MM.1S (cell line): Measurements from ENCODE around the gene SLC25A19.

Experiments used
- DNase-seq: peaks from one replicate; pipeline ENCODE4 v3.0.0-alpha.2; 2015
- H2AFZ ChIP-seq: fragments of 300-600 bp; sonication (generic); 2 replicates; pipeline ENCODE4 v1.6.0; 2016; ENCODE audit warnings: antibody characterized with exemption, low read length
- H3F3A ChIP-seq: fragments of 300-600 bp; sonication (generic); 2 replicates; pipeline ENCODE4 v1.6.1; 2016; ENCODE audit warnings: mild to moderate bottlenecking, antibody characterized with exemption, low read length, moderate library complexity, mixed read lengths; ENCODE audit not compliant: insufficient read depth
- H3K27ac ChIP-seq: fragments of 300-600 bp; sonication (generic); 2 replicates; pipeline ENCODE4 v1.5.1; 2016; ENCODE audit warnings: mild to moderate bottlenecking, low read length
- H3K27me3 ChIP-seq: fragments of 300-600 bp; sonication (generic); replicated peaks from 2 replicates; pipeline ENCODE4 v1.6.0; 2016; ENCODE audit warnings: low read length; ENCODE audit not compliant: insufficient read depth
- H3K36me3 ChIP-seq: fragments of 300-600 bp; sonication (generic); replicated peaks from 2 replicates; pipeline ENCODE4 v1.6.1; 2016; ENCODE audit warnings: mild to moderate bottlenecking, low read length, mixed read lengths; ENCODE audit not compliant: insufficient read depth
- H3K4me1 ChIP-seq: fragments of 300-600 bp; sonication (generic); 2 replicates; pipeline ENCODE4 v1.6.1; 2016; ENCODE audit warnings: low read length, mixed read lengths
- H3K4me2 ChIP-seq: fragments of 300-600 bp; sonication (generic); 2 replicates; pipeline ENCODE4 v1.6.0; 2016; ENCODE audit warnings: low read depth, low read length
- H3K4me3 ChIP-seq: fragments of 300-600 bp; sonication (generic); 2 replicates; pipeline ENCODE4 v1.5.1; 2016; ENCODE audit warnings: low read length, mixed read lengths
- H3K79me2 ChIP-seq: fragments of 300-600 bp; sonication (generic); 2 replicates; pipeline ENCODE4 v1.6.1; 2016; ENCODE audit warnings: mixed run types, low read length, mixed read lengths
- H3K9ac ChIP-seq: fragments of 300-600 bp; sonication (generic); 2 replicates; pipeline ENCODE4 v1.6.1; 2016; ENCODE audit warnings: low read length, mixed read lengths
- H3K9me2 ChIP-seq: fragments of 300-600 bp; sonication (generic); replicated peaks from 2 replicates; pipeline ENCODE4 v1.6.1; 2016; ENCODE audit warnings: mild to moderate bottlenecking, low read length, mixed read lengths; ENCODE audit not compliant: insufficient read depth
- H3K9me3 ChIP-seq: fragments of 300-600 bp; sonication (generic); replicated peaks from 2 replicates; pipeline ENCODE4 v1.6.1; 2016; ENCODE audit warnings: mild to moderate bottlenecking, low read length, mixed read lengths; ENCODE audit not compliant: insufficient read depth
- H4K20me1 ChIP-seq: fragments of 300-600 bp; sonication (generic); 2 replicates; pipeline ENCODE4 v1.6.1; 2016; ENCODE audit warnings: mild to moderate bottlenecking, low read length, moderate library complexity, mixed read lengths; ENCODE audit not compliant: insufficient read depth
- EZH2 ChIP-seq: fragments of 300-600 bp; sonication (generic); optimal IDR thresholded peaks from 2 replicates; pipeline ENCODE3; 2017; ENCODE audit warnings: low read depth, mild to moderate bottlenecking, antibody characterized with exemption, low read length, mixed read lengths
- EZH2phosphoT487 ChIP-seq: fragments of 300-600 bp; sonication (generic); IDR thresholded peaks from 2 replicates; pipeline ENCODE4 v1.6.1; 2018; ENCODE audit warnings: antibody characterized with exemption, low read length
- TF ChIP-seq, protein P1 (sequence below): fragments of 300-600 bp; sonication (generic); IDR thresholded peaks from 2 replicates; pipeline ENCODE4 v1.5.1; 2016; ENCODE audit warnings: antibody characterized with exemption, low read length, mixed read lengths

The SLC25A19 gene

DNA sequence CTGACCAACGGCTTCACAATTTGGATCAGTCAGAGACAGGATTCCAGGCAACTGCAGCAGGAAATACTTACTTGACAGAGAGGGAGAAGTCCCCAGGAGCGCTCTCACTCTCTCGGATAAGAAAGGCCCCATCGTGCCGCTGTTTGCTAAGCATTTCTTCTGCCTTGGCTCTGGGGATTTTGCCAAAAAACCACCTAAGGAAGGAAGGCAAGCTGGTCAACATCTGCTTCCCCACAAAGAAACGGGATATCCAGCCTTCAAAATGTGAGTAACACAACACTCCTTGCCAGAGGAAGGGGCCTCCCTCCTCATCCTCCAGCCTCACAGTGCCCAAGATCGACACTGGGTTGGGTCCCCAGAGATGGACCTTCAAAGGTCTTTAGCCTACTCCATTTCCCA is 36.6 kb upstream of the SLC25A19 start:
- Histone ChIP-seq H3K9me2 (no peaks in the 10 kb centered on the region), H3K27me3 (no peaks in the 10 kb centered on the region), H3K9me3 (no peaks in the 10 kb centered on the region), H2AFZ (no peak overlapping the region), H3K79me2 (peaks cover 40% of the 10 kb centered on the region), H3F3A (peaks cover 12% of the 10 kb centered on the region), H3K4me3 (no peak overlapping the region), H3K36me3 (peaks cover 6% of the 10 kb centered on the region; the same call in 1 of the 2 replicates), H3K9ac (no peak overlapping the region), H3K27ac (no peak overlapping the region), H4K20me1 (0 out of 2 replicates have a peak, but pooled peaks cover 2% of the 10 kb centered on the region), H3K4me2 (no peak overlapping the region), H3K4me1 (peaks cover 8% of the 10 kb centered on the region; the same call in 1 of the 2 replicates)
- no peak for DNase-seq
- no peak for TF ChIP-seq EZH2phosphoT487
- no peak for TF ChIP-seq EZH2
- TF ChIP-seq, protein P1, sequence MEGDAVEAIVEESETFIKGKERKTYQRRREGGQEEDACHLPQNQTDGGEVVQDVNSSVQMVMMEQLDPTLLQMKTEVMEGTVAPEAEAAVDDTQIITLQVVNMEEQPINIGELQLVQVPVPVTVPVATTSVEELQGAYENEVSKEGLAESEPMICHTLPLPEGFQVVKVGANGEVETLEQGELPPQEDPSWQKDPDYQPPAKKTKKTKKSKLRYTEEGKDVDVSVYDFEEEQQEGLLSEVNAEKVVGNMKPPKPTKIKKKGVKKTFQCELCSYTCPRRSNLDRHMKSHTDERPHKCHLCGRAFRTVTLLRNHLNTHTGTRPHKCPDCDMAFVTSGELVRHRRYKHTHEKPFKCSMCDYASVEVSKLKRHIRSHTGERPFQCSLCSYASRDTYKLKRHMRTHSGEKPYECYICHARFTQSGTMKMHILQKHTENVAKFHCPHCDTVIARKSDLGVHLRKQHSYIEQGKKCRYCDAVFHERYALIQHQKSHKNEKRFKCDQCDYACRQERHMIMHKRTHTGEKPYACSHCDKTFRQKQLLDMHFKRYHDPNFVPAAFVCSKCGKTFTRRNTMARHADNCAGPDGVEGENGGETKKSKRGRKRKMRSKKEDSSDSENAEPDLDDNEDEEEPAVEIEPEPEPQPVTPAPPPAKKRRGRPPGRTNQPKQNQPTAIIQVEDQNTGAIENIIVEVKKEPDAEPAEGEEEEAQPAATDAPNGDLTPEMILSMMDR: no peak

DNA sequence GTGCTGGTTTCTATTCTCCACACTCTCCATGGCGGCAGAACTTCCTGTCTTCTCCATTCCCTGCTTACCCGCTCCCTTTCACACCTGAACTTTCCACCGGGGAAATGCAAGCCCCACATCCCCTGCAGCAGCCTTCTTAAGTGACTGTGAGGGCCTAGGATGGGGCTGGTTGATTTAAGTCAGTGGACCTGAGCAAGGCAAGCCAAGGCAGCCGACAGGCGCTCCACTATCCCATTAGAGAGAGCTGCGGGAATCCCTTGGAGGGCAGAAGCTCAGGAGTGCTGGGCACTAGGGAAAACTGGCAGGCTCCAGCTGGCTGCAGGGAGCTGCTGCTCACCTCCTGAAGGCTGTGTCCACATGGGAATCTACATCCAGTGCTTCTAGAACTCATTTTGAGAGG is 36.1 kb upstream of the SLC25A19 start:
- Histone ChIP-seq H2AFZ (no peak overlapping the region), H3K4me1 (peaks cover 8% of the 10 kb centered on the region; the same call in 1 of the 2 replicates), H4K20me1 (0 out of 2 replicates have a peak, but pooled peaks cover 2% of the 10 kb centered on the region), H3K4me2 (no peak overlapping the region), H3K9me2 (no peaks in the 10 kb centered on the region), H3K79me2 (peaks cover 35% of the 10 kb centered on the region), H3K9ac (no peak overlapping the region), H3F3A (peaks cover 12% of the 10 kb centered on the region), H3K36me3 (peaks cover 9% of the 10 kb centered on the region; the same call in 1 of the 2 replicates), H3K27ac (no peak overlapping the region), H3K27me3 (no peaks in the 10 kb centered on the region), H3K9me3 (no peaks in the 10 kb centered on the region), H3K4me3 (no peak overlapping the region)
- TF ChIP-seq, protein P1: no peak
- TF ChIP-seq EZH2 (no peak), EZH2phosphoT487 (no peak)
- DNase-seq: no peak

GRCh38 chr17:75321506-75321905 is 32.3 kb upstream of the SLC25A19 start:
- Histone ChIP-seq H3K4me2 (no peak overlapping the region), H3K27ac (no peak overlapping the region), H3K27me3 (no peaks in the 10 kb centered on the region), H3K79me2 (peaks cover 14% of the 10 kb centered on the region), H3K9ac (no peak overlapping the region), H4K20me1 (0 out of 2 replicates have a peak, but pooled peaks cover 2% of the 10 kb centered on the region), H2AFZ (no peak overlapping the region), H3K4me1 (peaks cover 8% of the 10 kb centered on the region; the same call in 1 of the 2 replicates), H3F3A (peaks cover 12% of the 10 kb centered on the region), H3K9me3 (no peaks in the 10 kb centered on the region), H3K36me3 (peaks cover 9% of the 10 kb centered on the region; the same call in 1 of the 2 replicates), H3K4me3 (no peak overlapping the region), H3K9me2 (no peaks in the 10 kb centered on the region)
- DNase-seq: no peak
- TF ChIP-seq, protein P1: no peak
- TF ChIP-seq EZH2 (no peak), EZH2phosphoT487 (no peak)
